ENCODE data around the gene PDLIM4.

Gene PDLIM4

GRCh38 chr5:132253452-132254320, 3.8 kb upstream of the PDLIM4 start:
- DNase-seq (ENCODE audit: low read depth, low spot score) = no peak

GRCh38 chr5:132254321-132254977, 3.0 kb upstream of the PDLIM4 start:
- DNase-seq (ENCODE audit: low read depth, low spot score) = no peak

- DNase-seq (ENCODE audit: low read depth, low spot score) = no peak
Observed at GRCh38 chr5:132256086-132256782, 1.3 kb upstream of the PDLIM4 start.

GRCh38 chr5:132256783-132257130, 739 bp upstream of the PDLIM4 start:
- no peak for DNase-seq (ENCODE audit: low read depth, low spot score)

GRCh38 chr5:132258102-132259068, 889 bp downstream of the PDLIM4 start:
- peak; percentile 74 for DNase-seq (ENCODE audit: low read depth, low spot score)

GRCh38 chr5:132259069-132259851, 1.8 kb downstream of the PDLIM4 start:
- peak; percentile 91 for DNase-seq (ENCODE audit: low read depth, low spot score)

- DNase-seq (ENCODE audit: low read depth, low spot score) = peak; percentile 73
Observed at GRCh38 chr5:132260051-132260450, 2.6 kb downstream of the PDLIM4 start.

- peak; percentile 98 for DNase-seq (ENCODE audit: low read depth, low spot score)
Observed at GRCh38 chr5:132260714-132261551, 3.4 kb downstream of the PDLIM4 start.

GRCh38 chr5:132261881-132262845, 4.7 kb downstream of the PDLIM4 start:
- DNase-seq (ENCODE audit: low read depth, low spot score) = no peak

- no peak for DNase-seq (ENCODE audit: low read depth, low spot score)
Observed at GRCh38 chr5:132262882-132263547, 5.5 kb downstream of the PDLIM4 start.

- DNase-seq (ENCODE audit: low read depth, low spot score) = peak; percentile 91
Observed at GRCh38 chr5:132263548-132264261, 6.2 kb downstream of the PDLIM4 start.

- no peak for DNase-seq (ENCODE audit: low read depth, low spot score)
Observed at GRCh38 chr5:132264546-132265335, 7.2 kb downstream of the PDLIM4 start.

- peak; percentile 96 for DNase-seq (ENCODE audit: low read depth, low spot score)
Observed at GRCh38 chr5:132265336-132266030, 8.0 kb downstream of the PDLIM4 start.

- DNase-seq (ENCODE audit: low read depth, low spot score) = no peak
Observed at GRCh38 chr5:132266031-132266835, 8.7 kb downstream of the PDLIM4 start.

GRCh38 chr5:132266836-132267160, 9.3 kb downstream of the PDLIM4 start:
- DNase-seq (ENCODE audit: low read depth, low spot score) = no peak
